ENCODE data around the gene DLGAP1. TPM values are rescaled to one million over a fixed set of nuclear protein-coding genes. Genes with fewer than 3 reads are reported as not detected.

Gene DLGAP1
- total RNA-seq, 1 experiment from 2014 or later, result 0.39 TPM

- no peak for TF ChIP-seq EZH2phosphoT487 (IDR thresholded peaks at IDR 0.05; ENCODE audit: borderline replicate concordance)
- TF ChIP-seq ZFX (IDR thresholded peaks at IDR 0.05), result no peak
- no peak for TF ChIP-seq ZBTB33 (IDR thresholded peaks at IDR 0.05; ENCODE audit: extremely low read depth, insufficient replicate concordance, low read length)
- no peak for TF ChIP-seq ATF3 (IDR thresholded peaks at IDR 0.05)
- no peak for TF ChIP-seq REST (IDR thresholded peaks at IDR 0.05; ENCODE audit: low read depth)
- TF ChIP-seq POLR2AphosphoS5 (IDR thresholded peaks at IDR 0.05; ENCODE audit: low read depth, low read length), result no peak
- no peak for TF ChIP-seq RAD21 (IDR thresholded peaks at IDR 0.05; ENCODE audit: low read depth)
- no peak for TF ChIP-seq SRF (IDR thresholded peaks at IDR 0.05; ENCODE audit: low read depth)
- no peak for TF ChIP-seq POLR2A (IDR thresholded peaks at IDR 0.05; ENCODE audit: borderline replicate concordance, extremely low read depth, insufficient read depth, insufficient read length)
- no peak for TF ChIP-seq FOSL1 (IDR thresholded peaks at IDR 0.05; ENCODE audit: low read depth)
- no peak for TF ChIP-seq YY1 (IDR thresholded peaks at IDR 0.05; ENCODE audit: extremely low read depth, insufficient replicate concordance, low read depth, low read length)
- no peak for TF ChIP-seq SIN3A (IDR thresholded peaks at IDR 0.05; ENCODE audit: low read depth)
- no peak for TF ChIP-seq MAX (IDR thresholded peaks at IDR 0.05)
- H3K27ac ChIP-seq (ENCODE audit: low read depth, low read length), result no peak overlapping the region
- no peaks in the 10 kb centered on the region for H3K79me2 ChIP-seq (ENCODE audit: insufficient read depth, low read length)
- ATAC-seq (no peak), DNase-seq (ENCODE audit: low read depth, low spot score) (no peak)
- no peak overlapping the region for H3K4me2 ChIP-seq (ENCODE audit: low read length)
- H3K27me3 ChIP-seq (ENCODE audit: insufficient read depth, low read length), result no peaks in the 10 kb centered on the region
- H3K36me3 ChIP-seq (ENCODE audit: control insufficient read depth in 1 of 2, insufficient read depth in 2 of 2, low read length in 2 of 2), result no peaks in the 10 kb centered on the region
- peaks cover under 1 to 17% of the 10 kb centered on the region in 2 experiments; a peak in 2 of 4 replicates for H3K9me3 ChIP-seq (ENCODE audit: control insufficient read depth in 1 of 2, insufficient read depth in 1 of 2, low read depth in 1 of 2, low read length in 2 of 2)
- ChIA-PET CTCF (no interaction called here), RAD21 (ENCODE audit: low non-redundant PET in 1 of 2, low total read pairs in 2 of 2, uncharacterized antibody in 2 of 2, unreplicated experiment in 2 of 2) (no interaction called here), POLR2A (no interaction called here)
- intact Hi-C loops (cut with micrococcal nuclease), result no loop called here
- no peak overlapping the region for H3K4me3 ChIP-seq (replicated peaks in 1 of 2; ENCODE audit: low read depth in 1 of 2, low read length in 2 of 2)
- H3K9me2 ChIP-seq (ENCODE audit: insufficient read depth), result no peaks in the 10 kb centered on the region
- no peak overlapping the region for H2AFZ ChIP-seq (ENCODE audit: low read depth, low read length, poor library complexity, severe bottlenecking)
- H4K20me1 ChIP-seq (ENCODE audit: insufficient read depth), result no peaks in the 10 kb centered on the region
- BruUV-seq (replicated peaks), result no TSS peak
- no peaks in the 10 kb centered on the region for H3K4me1 ChIP-seq (ENCODE audit: control insufficient read depth in 1 of 2, insufficient read depth in 2 of 2, low read length in 2 of 2)
- H3K9ac ChIP-seq (ENCODE audit: low read length), result no peak overlapping the region
Measured at GRCh38 chr18:4351005-4351404, 104.1 kb downstream of the DLGAP1 start.

All from HCT116 (cell line).